Stomach (tissue), 4 donors: ENCODE measurements around the gene CIRBP.

Experiments
- CTCF ChIP-seq, 7 experiments: fragments of 450-650 bp in 4 of 7; fragments of 200-600 bp in 3 of 7; sonication (generic) in 3 of 7; IDR thresholded peaks; one replicate each; pipeline ENCODE4 v1.5.1; 2016 to 2019; ENCODE audit warnings: antibody characterized with exemption in 7 of 7, control low read depth in 2 of 7, mild to moderate bottlenecking in 1 of 7
- EP300 ChIP-seq: sonication (generic); formaldehyde crosslinking; IDR thresholded peaks from one replicate; pipeline ENCODE4 v1.6.1; 2017; ENCODE audit warnings: antibody characterized with exemption
- POLR2A ChIP-seq, 4 donors: fragments of 450-650 bp; IDR thresholded peaks; one replicate each; pipeline ENCODE4 v1.6.1; 2016; ENCODE audit warnings: antibody characterized with exemption in 4 of 4, control low read depth in 2 of 4, mild to moderate bottlenecking in 1 of 4, moderate library complexity in 1 of 4
- POLR2AphosphoS5 ChIP-seq, 3 donors: sonication (generic); formaldehyde crosslinking; IDR thresholded peaks; one replicate each; pipeline ENCODE4 v1.6.1; 2016; ENCODE audit warnings: antibody characterized with exemption in 3 of 3

GRCh38 chr19:1274081-1274851, 5.1 kb downstream of the CIRBP start:
- TF ChIP-seq CTCF (IDR thresholded peaks at IDR 0.05), result no peak
- TF ChIP-seq POLR2A (IDR thresholded peaks at IDR 0.05), result no peak
- no peak for TF ChIP-seq POLR2AphosphoS5 (IDR thresholded peaks at IDR 0.05)
- TF ChIP-seq EP300, result no peak
